Upper lobe of right lung (tissue), 1 donor: ENCODE measurements around the gene ZNF3. TPM values are rescaled to one million over a fixed set of nuclear protein-coding genes. Genes with fewer than 3 reads are reported as not detected.

ENCODE experiments used
- ATAC-seq: fragments of 200-7000 bp; cut with Tn5 transposase; one replicate; pipeline ENCODE4 v1.9.1; 2020; ENCODE audit warnings: mild to moderate bottlenecking, moderate library complexity
- DNase-seq: peaks from one replicate; pipeline ENCODE4 v3.0.0-alpha.2; 2020
- H3K27ac ChIP-seq: fragments of 200-600 bp; one replicate; pipeline ENCODE4 v1.8.0; 2022
- H3K27me3 ChIP-seq: fragments of 200-600 bp; one replicate; pipeline ENCODE4 v1.8.0; 2022; ENCODE audit warnings: mild to moderate bottlenecking
- H3K36me3 ChIP-seq: fragments of 200-600 bp; one replicate; pipeline ENCODE4 v1.8.0; 2022
- H3K4me1 ChIP-seq: fragments of 200-600 bp; one replicate; pipeline ENCODE4 v1.8.0; 2022
- H3K4me3 ChIP-seq: fragments of 200-600 bp; one replicate; pipeline ENCODE4 v1.8.0; 2022; ENCODE audit warnings: mild to moderate bottlenecking
- H3K9me3 ChIP-seq: fragments of 200-600 bp; one replicate; pipeline ENCODE4 v1.8.0; 2022
- intact Hi-C: fragments of 100-400 bp; cut with DNase I; formaldehyde crosslinking; loops from one replicate; pipeline ENCODE4 v1.11.0; 2022
- total RNA-seq: library from RNA; stranded (reverse); fragmentation: NEBNext Ultra II Directional; extraction: Animal tissue kit (Norgen Biotek cat#: 25700); gene quantifications from one replicate; pipeline ENCODE4 v1.2.1, GENCODE V29; 2021
- TF ChIP-seq, protein P1 (sequence below): fragments of 200-600 bp; IDR thresholded peaks from one replicate; pipeline ENCODE4 v1.8.0; 2022; ENCODE audit warnings: antibody characterized with exemption
- donor health status: DM: no; HTN: yes; CAD: no; lungs with severe emphysema.

ZNF3 gene
- total RNA-seq, 1 donor from 2014 or later: 22.4 TPM

DNA sequence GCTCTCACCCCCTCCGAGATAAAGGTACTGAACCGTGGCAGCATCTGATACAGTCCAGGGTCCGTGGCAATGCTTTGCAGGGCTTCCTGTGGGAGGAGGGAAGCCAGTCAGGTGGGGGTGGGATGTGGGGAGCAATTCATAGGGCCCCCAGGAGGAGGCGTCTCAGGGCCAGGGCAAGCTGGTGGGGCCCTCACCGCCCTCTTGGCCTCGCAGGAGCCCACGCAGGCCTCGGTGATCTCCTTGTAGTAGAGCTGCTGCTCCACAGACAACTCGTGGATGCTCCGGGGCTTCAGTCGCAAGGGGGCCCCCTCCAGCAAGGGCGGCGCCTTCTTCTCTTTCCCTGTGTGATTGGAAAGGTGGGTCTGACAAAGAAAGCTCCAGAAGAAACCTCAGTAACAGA is 30.4 kb upstream of the ZNF3 start:
- DNase-seq: no peak
- Histone ChIP-seq H3K4me3 (no peak overlapping the region), H3K4me1 (no peaks in the 10 kb centered on the region), H3K36me3 (peaks cover 65% of the 10 kb centered on the region), H3K27ac (no peak overlapping the region), H3K27me3 (no peaks in the 10 kb centered on the region), H3K9me3 (no peaks in the 10 kb centered on the region)
- TF ChIP-seq, protein P1, sequence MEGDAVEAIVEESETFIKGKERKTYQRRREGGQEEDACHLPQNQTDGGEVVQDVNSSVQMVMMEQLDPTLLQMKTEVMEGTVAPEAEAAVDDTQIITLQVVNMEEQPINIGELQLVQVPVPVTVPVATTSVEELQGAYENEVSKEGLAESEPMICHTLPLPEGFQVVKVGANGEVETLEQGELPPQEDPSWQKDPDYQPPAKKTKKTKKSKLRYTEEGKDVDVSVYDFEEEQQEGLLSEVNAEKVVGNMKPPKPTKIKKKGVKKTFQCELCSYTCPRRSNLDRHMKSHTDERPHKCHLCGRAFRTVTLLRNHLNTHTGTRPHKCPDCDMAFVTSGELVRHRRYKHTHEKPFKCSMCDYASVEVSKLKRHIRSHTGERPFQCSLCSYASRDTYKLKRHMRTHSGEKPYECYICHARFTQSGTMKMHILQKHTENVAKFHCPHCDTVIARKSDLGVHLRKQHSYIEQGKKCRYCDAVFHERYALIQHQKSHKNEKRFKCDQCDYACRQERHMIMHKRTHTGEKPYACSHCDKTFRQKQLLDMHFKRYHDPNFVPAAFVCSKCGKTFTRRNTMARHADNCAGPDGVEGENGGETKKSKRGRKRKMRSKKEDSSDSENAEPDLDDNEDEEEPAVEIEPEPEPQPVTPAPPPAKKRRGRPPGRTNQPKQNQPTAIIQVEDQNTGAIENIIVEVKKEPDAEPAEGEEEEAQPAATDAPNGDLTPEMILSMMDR: no peak
- no peak for ATAC-seq
- intact Hi-C loops: no loop called here

DNA sequence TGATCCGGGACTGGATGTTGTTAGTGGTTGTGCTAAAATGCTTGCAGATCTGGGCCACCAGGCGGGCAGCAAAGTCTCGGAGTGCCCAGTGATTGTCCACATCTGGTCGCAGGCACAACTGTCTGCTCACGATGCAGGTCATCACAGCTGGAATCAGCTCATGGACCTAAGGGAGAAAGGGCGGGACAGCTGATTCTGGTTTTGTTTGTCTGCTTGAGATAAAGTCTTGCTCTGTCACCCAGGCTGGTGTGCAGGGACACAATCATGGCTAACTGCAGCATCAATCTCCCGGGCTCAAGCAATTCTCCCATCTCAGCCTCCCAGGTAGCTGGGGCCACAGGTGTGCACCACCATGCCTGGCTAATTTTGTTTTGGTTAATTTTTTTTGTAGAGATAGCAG is 29.6 kb upstream of the ZNF3 start:
- no peaks in the 10 kb centered on the region for H3K4me1 ChIP-seq
- no peak overlapping the region for H3K27ac ChIP-seq
- no peak overlapping the region for H3K4me3 ChIP-seq
- intact Hi-C loops: no loop called here
- H3K9me3 ChIP-seq: no peaks in the 10 kb centered on the region
- ATAC-seq (no peak), DNase-seq (no peak)
- H3K27me3 ChIP-seq: no peaks in the 10 kb centered on the region
- peaks cover 71% of the 10 kb centered on the region for H3K36me3 ChIP-seq
- TF ChIP-seq, protein P1: no peak

DNA sequence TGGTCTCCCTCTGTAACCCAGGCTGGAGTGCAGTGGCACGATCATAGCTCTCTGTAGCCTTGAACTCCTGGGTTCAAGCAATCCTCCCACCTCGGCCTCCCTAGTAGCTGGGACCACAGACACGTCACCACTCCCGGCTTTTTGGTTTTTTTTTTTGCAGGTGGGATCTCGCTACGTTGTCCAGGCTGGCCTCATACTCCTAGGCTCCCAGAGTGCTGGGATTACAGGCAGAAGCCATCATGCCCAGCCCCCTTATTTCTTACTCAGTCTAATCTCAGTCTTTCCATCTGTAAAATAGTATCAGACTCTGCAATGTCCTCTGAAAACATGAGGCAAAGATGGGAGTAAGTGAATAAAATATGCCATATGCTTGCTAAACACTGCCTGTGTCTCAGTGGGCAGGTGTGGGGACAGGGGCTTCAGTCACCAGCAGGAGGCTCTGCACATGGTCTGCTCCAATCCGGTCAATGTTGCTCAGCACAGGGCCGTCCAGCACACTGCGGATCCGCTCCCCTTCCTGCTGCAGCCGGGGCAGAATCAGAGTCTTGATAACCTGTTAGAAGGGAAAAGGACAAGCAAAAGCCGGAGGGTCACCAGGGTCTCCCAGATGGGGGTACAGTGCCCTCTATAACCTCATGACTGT is 28.1 kb upstream of the ZNF3 start:
- Histone ChIP-seq H3K4me3 (no peak overlapping the region), H3K36me3 (peaks cover 85% of the 10 kb centered on the region), H3K9me3 (no peaks in the 10 kb centered on the region), H3K4me1 (no peaks in the 10 kb centered on the region), H3K27me3 (no peaks in the 10 kb centered on the region), H3K27ac (no peak overlapping the region)
- TF ChIP-seq, protein P1: no peak
- no peak for DNase-seq
- ATAC-seq: no peak
- intact Hi-C loops: no loop called here

DNA sequence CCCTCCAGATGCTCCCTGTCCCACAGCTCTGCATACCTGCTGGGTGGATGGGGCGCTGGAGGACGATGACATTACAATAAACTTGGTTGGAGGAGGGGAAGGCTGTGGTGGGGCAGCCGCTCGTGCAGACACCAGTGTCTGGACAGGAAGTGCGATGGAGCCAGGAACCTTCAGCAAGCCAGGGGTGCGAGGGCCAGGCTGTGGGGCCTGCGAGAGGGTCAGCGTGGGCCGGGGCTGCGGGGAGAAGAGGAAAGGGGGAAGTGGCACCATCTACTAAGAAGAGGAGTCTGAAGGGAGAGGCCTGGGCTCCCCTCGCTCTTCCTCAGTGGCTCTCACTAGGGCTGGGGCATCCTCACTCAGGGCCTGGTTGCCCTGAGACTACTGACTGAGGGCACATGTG is 26.4 kb upstream of the ZNF3 start:
- Histone ChIP-seq H3K4me1 (no peaks in the 10 kb centered on the region), H3K4me3 (no peak overlapping the region), H3K9me3 (no peaks in the 10 kb centered on the region), H3K27ac (no peak overlapping the region), H3K27me3 (no peaks in the 10 kb centered on the region), H3K36me3 (peaks cover 83% of the 10 kb centered on the region)
- ATAC-seq (no peak), DNase-seq (no peak)
- intact Hi-C loops: no loop called here
- TF ChIP-seq, protein P1: no peak

DNA sequence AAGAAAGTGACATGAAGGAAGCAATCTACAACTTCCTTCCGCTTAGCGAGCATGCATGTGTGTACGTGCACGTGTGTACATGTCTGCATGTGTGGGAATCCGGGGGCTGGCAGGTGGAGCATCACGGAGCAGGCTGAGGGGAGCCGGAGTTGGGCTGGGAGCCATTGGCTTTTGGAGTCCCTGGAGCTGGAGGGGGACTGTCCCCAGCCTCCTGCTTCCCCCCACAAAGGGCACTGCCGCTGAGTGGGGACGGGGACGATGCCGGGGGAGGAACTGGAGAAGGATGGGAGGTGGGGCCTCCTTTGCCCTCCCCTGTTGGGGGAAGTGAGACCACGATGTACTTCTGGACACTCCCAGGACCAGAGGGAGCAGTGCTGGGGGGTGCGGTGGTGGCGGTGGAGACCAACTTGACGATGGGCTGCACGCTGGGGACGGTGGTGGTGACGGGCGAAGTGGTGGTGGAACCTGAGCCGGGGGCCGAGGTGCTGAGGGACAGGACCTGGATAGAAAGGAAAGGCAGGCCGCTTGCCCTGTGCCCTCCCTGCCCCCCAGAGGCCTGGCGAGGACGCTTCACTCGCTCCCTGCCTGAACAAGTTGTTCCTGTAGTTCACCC is 25.7 kb upstream of the ZNF3 start:
- ATAC-seq: no peak
- H3K4me1 ChIP-seq: peaks cover 4% of the 10 kb centered on the region
- no peak overlapping the region for H3K27ac ChIP-seq
- intact Hi-C loops: no loop called here
- no peak overlapping the region for H3K4me3 ChIP-seq
- no peaks in the 10 kb centered on the region for H3K9me3 ChIP-seq
- peaks cover 78% of the 10 kb centered on the region for H3K36me3 ChIP-seq
- no peak for DNase-seq
- no peaks in the 10 kb centered on the region for H3K27me3 ChIP-seq
- TF ChIP-seq, protein P1: no peak
